HG03565 (cell line): Measurements from ENCODE around the gene UBL3.

Experiments used
- ATAC-seq: cut with Tn5 transposase; IDR thresholded peaks from one replicate; pipeline ENCODE4 v1.9.1; 2021; ENCODE audit warnings: mild to moderate bottlenecking, moderate library complexity; ENCODE audit not compliant: unreplicated experiment

UBL3 gene

GRCh38 chr13:29858231-29858630, 7.8 kb upstream of the UBL3 start:
- ATAC-seq = no peak

DNA sequence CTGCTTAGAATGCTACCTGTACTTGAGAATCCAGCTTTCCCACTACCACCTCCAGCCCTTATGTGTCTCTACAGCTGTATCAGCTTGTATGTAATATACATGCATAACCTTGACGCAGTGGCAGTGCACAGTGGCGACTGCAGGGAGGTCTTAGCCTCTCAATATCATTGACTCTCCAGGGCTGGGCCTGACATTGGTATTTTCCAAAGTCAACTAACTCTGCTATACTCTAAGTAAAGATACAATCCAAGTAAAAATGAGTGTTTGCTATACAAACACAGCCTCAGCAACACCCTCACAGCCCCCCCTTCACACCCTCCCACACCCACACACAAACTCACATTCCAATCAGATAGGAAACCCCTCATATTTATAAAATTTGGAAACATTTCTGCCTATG, 6.7 kb upstream of the UBL3 start:
- no peak for ATAC-seq

- ATAC-seq = no peak
Measured at GRCh38 chr13:29856426-29856825, 6.0 kb upstream of the UBL3 start.

- ATAC-seq = no peak
Measured at GRCh38 chr13:29855784-29856183, 5.4 kb upstream of the UBL3 start.

- ATAC-seq = no peak
Measured at GRCh38 chr13:29855009-29855408, 4.6 kb upstream of the UBL3 start.

DNA sequence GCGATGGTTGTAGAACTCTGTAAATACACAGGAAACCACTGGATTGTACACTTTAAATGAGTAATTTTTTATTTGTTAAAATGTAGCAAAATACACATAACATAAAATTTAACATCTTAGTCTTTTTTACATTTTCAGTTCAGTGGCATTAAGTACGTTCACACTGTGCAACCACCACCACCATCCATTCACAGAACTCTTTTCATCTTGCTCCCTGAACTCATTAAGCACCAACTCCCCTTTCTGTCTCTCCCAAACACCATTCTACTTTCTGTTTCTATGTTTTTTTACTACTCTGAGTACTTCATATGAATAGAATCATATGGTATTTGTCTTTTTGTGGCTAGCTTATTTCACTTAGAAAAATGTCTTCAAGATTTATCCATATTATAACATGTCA, 2.7 kb upstream of the UBL3 start:
- no peak for ATAC-seq

- ATAC-seq = no peak
Measured at GRCh38 chr13:29852472-29853054, 2.1 kb upstream of the UBL3 start.

- ATAC-seq = peak; percentile 20
Measured at GRCh38 chr13:29849731-29850212, 645 bp downstream of the UBL3 start.

- ATAC-seq = no peak
Measured at GRCh38 chr13:29849071-29849631, 1.3 kb downstream of the UBL3 start.

- no peak for ATAC-seq
Measured at GRCh38 chr13:29847501-29847983, 2.9 kb downstream of the UBL3 start.

DNA sequence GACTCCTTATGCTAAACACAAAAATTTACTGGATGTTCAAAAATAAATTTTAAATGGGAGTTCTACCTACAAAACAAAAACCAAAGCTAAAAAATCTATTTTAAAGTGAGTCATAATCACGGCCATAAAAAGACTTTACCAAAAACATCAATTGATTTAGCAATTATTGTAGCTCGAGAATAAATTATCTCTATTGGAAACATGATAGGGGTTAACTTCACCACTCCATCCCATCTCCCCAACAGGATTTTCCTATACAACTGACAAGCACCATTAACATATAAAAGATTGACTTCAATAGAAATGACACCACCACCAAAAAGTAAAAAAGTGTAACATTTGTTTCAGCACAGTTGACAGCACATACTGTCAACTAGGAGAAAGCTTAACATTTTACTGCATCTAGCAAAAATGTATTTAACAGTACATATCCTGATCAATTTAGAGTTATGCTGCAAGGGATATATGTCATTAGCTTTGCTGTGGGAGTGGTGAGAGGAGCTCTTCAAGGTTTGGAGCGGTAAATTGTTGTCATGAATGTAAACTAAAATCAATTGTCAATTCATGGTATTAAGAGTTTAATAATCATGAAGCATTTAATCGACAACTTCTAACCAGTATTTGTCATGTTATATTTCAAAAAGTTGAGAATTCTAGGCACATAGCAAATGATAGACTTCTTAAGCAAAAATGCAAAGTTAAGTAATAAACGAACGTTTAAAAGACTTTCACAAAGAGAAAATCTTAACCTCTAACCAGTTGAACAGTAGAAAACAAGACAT, 3.8 kb downstream of the UBL3 start:
- no peak for ATAC-seq

- no peak for ATAC-seq
Measured at GRCh38 chr13:29845440-29846056, 4.9 kb downstream of the UBL3 start.

- ATAC-seq = no peak
Measured at GRCh38 chr13:29844441-29844840, 6.0 kb downstream of the UBL3 start.

- ATAC-seq = no peak
Measured at GRCh38 chr13:29840585-29840984, 9.8 kb downstream of the UBL3 start.

DNA sequence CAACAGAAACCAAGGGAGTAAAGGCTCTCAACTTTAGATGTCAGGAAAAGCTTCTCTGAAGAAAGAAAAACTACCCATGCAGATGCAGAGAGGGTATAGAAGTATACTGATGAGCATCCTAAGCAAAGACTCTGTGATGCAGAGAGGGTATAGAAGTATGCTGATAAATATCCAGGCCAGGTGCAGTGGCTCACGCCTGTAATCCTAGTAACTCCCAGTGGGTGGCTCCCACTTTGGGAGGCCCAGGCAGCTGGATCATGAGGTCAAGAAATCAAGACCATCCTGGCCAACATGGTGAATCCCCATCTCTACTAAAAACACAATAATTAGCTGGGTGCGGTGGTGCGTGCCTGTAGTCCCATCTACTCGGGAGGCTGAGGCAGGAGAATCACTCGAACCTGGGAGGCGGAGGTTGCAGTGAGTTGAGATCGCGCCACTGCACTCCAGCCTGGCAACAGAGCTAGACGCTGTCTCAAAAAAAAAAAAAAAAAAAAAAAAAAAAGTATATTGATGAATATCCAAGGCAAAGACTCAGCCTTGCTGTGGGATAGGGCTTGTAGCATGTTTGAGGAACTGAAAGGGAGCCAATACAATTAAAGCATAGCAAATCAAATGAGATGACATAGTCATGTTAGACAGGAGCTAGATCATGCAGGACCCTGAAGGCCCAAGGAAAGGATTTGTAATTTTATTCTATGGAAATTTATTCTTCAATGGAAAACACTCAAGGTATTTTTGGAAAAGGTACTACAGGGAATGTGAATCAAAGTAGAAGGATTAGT, 14.9 kb downstream of the UBL3 start:
- ATAC-seq = no peak

- ATAC-seq = no peak
Measured at GRCh38 chr13:29832761-29833298, 17.6 kb downstream of the UBL3 start.

GRCh38 chr13:29830000-29830399, 20.4 kb downstream of the UBL3 start:
- ATAC-seq = no peak

- no peak for ATAC-seq
Measured at GRCh38 chr13:29819143-29819542, 31.3 kb downstream of the UBL3 start.

DNA sequence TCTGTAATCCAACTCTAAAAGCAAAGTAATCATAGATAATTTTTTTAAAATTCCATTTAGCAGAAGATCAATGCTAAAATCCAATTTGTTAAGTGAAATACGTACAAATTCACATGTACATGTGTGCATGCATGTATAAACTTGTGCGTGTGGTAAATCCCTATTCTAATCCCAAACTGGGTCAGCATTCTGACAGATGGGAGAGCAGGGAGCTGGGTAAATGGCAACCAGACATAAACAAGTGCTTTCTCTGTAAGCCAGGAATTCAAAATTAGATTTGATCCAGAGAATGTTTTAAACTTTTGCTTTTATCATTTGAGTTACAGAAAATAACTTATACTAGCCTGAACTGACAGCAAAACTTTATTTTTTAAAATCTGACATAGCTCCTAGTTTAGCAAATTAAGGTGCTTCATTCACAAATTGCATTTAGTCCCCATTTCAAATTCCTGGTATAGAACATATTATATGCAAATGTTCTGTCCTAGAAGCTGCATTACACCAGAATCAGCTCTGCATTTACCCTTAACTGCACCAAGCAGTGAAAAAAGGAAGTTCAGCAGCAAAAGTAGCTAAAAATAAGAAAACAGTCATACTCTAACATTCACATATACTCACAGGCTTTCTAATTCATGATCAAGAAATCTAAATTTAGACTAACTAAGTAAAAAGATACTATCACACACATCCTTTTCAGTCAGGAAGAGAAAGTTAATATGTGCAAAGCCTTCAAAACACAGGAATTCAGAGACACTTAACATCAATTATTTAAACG, 32.6 kb downstream of the UBL3 start:
- ATAC-seq = peak; percentile 97

- ATAC-seq = no peak
Measured at GRCh38 chr13:29816715-29817114, 33.7 kb downstream of the UBL3 start.
